Measurements from ENCODE around the gene SENP1. TPM values are rescaled to one million over a fixed set of nuclear protein-coding genes. Genes with fewer than 3 reads are reported as not detected.

Gene SENP1
- total and polyA plus RNA-seq, 2 donors (not counting 3 experiments of a cell fraction or from before 2014, with no cell fraction given) = 9.9 to 20.5 TPM

DNA sequence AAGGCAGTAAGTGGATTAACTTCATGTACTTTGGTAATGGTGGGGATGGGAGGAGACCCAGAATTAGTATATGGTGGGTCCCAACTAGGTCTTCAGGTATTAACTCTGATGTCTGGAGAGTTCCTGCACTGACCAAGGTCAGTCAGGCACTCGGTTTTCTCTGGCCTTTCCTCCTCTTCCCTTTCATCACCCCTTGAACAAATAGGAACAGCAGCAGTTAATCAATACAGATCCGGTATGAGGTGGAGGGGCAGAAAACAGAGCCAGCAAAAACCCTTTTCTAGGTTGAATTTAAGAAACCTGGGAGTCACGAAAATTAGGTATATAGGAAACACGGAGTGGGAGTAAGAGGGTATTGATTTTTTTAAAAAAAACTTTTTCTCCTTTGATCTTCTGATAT lies 17.3 kb upstream of the SENP1 start:
- intact Hi-C loops (cut with micrococcal nuclease) (no loop called here), dilution Hi-C loops (cut with MboI; ENCODE audit: extremely low pct_ligation_motif_present, low sequenced_read_pairs) (no loop called here)
- BruUV-seq (replicated peaks) = no TSS peak
- no peaks in the 10 kb centered on the region for H4K20me1 ChIP-seq (replicated peaks; ENCODE audit: control insufficient read depth, extremely low read depth, insufficient read depth, low read length)
- TF ChIP-seq POLR2A (IDR thresholded peaks at IDR 0.05; ENCODE audit: low read depth, low read length) = no peak
- TF ChIP-seq, protein P1, sequence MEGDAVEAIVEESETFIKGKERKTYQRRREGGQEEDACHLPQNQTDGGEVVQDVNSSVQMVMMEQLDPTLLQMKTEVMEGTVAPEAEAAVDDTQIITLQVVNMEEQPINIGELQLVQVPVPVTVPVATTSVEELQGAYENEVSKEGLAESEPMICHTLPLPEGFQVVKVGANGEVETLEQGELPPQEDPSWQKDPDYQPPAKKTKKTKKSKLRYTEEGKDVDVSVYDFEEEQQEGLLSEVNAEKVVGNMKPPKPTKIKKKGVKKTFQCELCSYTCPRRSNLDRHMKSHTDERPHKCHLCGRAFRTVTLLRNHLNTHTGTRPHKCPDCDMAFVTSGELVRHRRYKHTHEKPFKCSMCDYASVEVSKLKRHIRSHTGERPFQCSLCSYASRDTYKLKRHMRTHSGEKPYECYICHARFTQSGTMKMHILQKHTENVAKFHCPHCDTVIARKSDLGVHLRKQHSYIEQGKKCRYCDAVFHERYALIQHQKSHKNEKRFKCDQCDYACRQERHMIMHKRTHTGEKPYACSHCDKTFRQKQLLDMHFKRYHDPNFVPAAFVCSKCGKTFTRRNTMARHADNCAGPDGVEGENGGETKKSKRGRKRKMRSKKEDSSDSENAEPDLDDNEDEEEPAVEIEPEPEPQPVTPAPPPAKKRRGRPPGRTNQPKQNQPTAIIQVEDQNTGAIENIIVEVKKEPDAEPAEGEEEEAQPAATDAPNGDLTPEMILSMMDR (IDR thresholded peaks at IDR 0.05; ENCODE audit: extremely low read depth in 1 of 2, insufficient read depth in 1 of 2, low read depth in 1 of 2, low read length in 2 of 2) = no peak
- no peak for TF ChIP-seq GATA2 (IDR thresholded peaks at IDR 0.05; ENCODE audit: insufficient read depth, insufficient read length, low read depth, low read length)
- TF ChIP-seq MYC (IDR thresholded peaks at IDR 0.05; ENCODE audit: low read depth, low read length) = no peak
- no peak for TF ChIP-seq JUN (IDR thresholded peaks at IDR 0.05; ENCODE audit: borderline replicate concordance, insufficient read depth, insufficient read length, low read depth)
- no peak for TF ChIP-seq FOS (IDR thresholded peaks at IDR 0.05; ENCODE audit: borderline replicate concordance, insufficient read depth, low read length)
- TF ChIP-seq POLR2AphosphoS5 (IDR thresholded peaks at IDR 0.05; ENCODE audit: insufficient read depth, low read depth, low read length) = no peak
- no peak for TF ChIP-seq EZH2 (IDR thresholded peaks at IDR 0.05; ENCODE audit: borderline replicate concordance, low read depth, low read length, severe bottlenecking)
- TF ChIP-seq, protein P2, sequence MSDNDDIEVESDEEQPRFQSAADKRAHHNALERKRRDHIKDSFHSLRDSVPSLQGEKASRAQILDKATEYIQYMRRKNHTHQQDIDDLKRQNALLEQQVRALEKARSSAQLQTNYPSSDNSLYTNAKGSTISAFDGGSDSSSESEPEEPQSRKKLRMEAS (IDR thresholded peaks at IDR 0.05; ENCODE audit: insufficient read depth, insufficient read length) = no peak
- no peak overlapping the region for H3K4me2 ChIP-seq (ENCODE audit: insufficient read depth, low read length)
- H3K79me2 ChIP-seq (ENCODE audit: control insufficient read depth, insufficient read depth, low read length) = peaks cover 22% of the 10 kb centered on the region
- no peak for FAIRE-seq
- CTCF ChIA-PET = no interaction called here
- H3K27me3 ChIP-seq (ENCODE audit: control insufficient read depth in 2 of 2, insufficient read depth in 2 of 2, low read length in 2 of 2) = no peaks in the 10 kb centered on the region
- H3K27ac ChIP-seq (ENCODE audit: insufficient read depth, low read depth, low read length) = no peak overlapping the region
- H3K9me3 ChIP-seq (replicated peaks; ENCODE audit: control insufficient read depth, insufficient read depth, low read length) = no peaks in the 10 kb centered on the region
- no peaks in the 10 kb centered on the region for H3K9me1 ChIP-seq (replicated peaks; ENCODE audit: control insufficient read depth, extremely low read depth, insufficient read depth, low read length)
- H3K4me3 ChIP-seq (replicated peaks in 1 of 3; ENCODE audit: insufficient read depth in 1 of 3, low read depth in 1 of 3, low read length in 3 of 3) = no peak overlapping the region
- POLR2A ChIA-PET = no interaction called here
- peaks cover 5 to 9% of the 10 kb centered on the region in 2 experiments for H3K36me3 ChIP-seq (ENCODE audit: control insufficient read depth in 2 of 2, extremely low read depth in 1 of 2, insufficient read depth in 2 of 2, low read length in 2 of 2)
- DNase-seq (ENCODE audit: low read depth, low spot score) = no peak
- no peak overlapping the region for H2AFZ ChIP-seq (ENCODE audit: low read depth, low read length)
- H3K4me1 ChIP-seq (ENCODE audit: control insufficient read depth, extremely low read depth, insufficient read depth, low read length) = peaks cover 12% of the 10 kb centered on the region
- no peak overlapping the region for H3K9ac ChIP-seq (replicated peaks; ENCODE audit: extremely low read depth, insufficient read depth, low read length)
